SK-N-SH treated with all-trans-retinoic acid at 6 μM for 48 hours (cell line): ENCODE measurements around the gene NUP210.

Experiments
- ARNTL ChIP-seq: fragments of 450-650 bp; formaldehyde crosslinking; IDR thresholded peaks from 2 replicates; pipeline ENCODE4 v1.5.0; 2020; ENCODE audit warnings: low read depth, mild to moderate bottlenecking, moderate library complexity, borderline replicate concordance
- ESRRG ChIP-seq: fragments of 250-450 bp; sonication (Bioruptor Pico); IDR thresholded peaks from 2 replicates; pipeline ENCODE4 v1.6.1; 2021; ENCODE audit warnings: mild to moderate bottlenecking
- GLIS3 ChIP-seq: fragments of 250-450 bp; sonication (Bioruptor Pico); IDR thresholded peaks from 2 replicates; pipeline ENCODE4 v1.5.0; 2020; ENCODE audit warnings: mild to moderate bottlenecking, moderate library complexity
- ISL1 ChIP-seq: fragments of 250-450 bp; sonication (Bioruptor Pico); IDR thresholded peaks from 2 replicates; pipeline ENCODE4 v2.1.2; 2022; ENCODE audit warnings: mild to moderate bottlenecking, moderate library complexity
- OSR1 ChIP-seq: fragments of 250-450 bp; sonication (Bioruptor Pico); IDR thresholded peaks from 2 replicates; pipeline ENCODE4 v1.8.0; 2022; ENCODE audit warnings: moderate library complexity, mild to moderate bottlenecking, inconsistent platforms
- RARB ChIP-seq: fragments of 250-450 bp; sonication (Bioruptor Pico); IDR thresholded peaks from 2 replicates; pipeline ENCODE4 v1.8.0; 2021; ENCODE audit warnings: mild to moderate bottlenecking, moderate library complexity
- ZFP3 ChIP-seq: fragments of 250-450 bp; sonication (Bioruptor Pico); IDR thresholded peaks from 2 replicates; pipeline ENCODE4 v1.5.0; 2020; ENCODE audit warnings: mild to moderate bottlenecking, moderate library complexity
- ZFP30 ChIP-seq: fragments of 450-650 bp; formaldehyde crosslinking; IDR thresholded peaks from 2 replicates; pipeline ENCODE4 v1.5.0; 2022; ENCODE audit warnings: mild to moderate bottlenecking, moderate library complexity
- ZNF70 ChIP-seq: fragments of 450-650 bp; formaldehyde crosslinking; IDR thresholded peaks from 2 replicates; pipeline ENCODE4 v1.5.0; 2020; ENCODE audit warnings: mild to moderate bottlenecking, moderate library complexity
- TF ChIP-seq, protein P1 (sequence below): fragments of 250-450 bp; sonication (Bioruptor Pico); IDR thresholded peaks from 2 replicates; pipeline ENCODE4 v1.8.0; 2020; ENCODE audit warnings: mild to moderate bottlenecking, moderate library complexity, borderline replicate concordance
- TF ChIP-seq, protein P2 (sequence below): fragments of 250-450 bp; sonication (Bioruptor Pico); IDR thresholded peaks from 2 replicates; pipeline ENCODE4 v1.5.0; 2020; ENCODE audit warnings: mild to moderate bottlenecking, moderate library complexity
- TF ChIP-seq, protein P3 (sequence below): fragments of 250-450 bp; sonication (Bioruptor Pico); IDR thresholded peaks from 2 replicates; pipeline ENCODE4 v1.5.1; 2021; ENCODE audit warnings: mild to moderate bottlenecking, moderate library complexity
- TF ChIP-seq, protein P4 (sequence below): fragments of 250-450 bp; sonication (Bioruptor Pico); IDR thresholded peaks from 2 replicates; pipeline ENCODE4 v1.5.1; 2020; ENCODE audit warnings: low read depth, mild to moderate bottlenecking, moderate library complexity

DNA sequence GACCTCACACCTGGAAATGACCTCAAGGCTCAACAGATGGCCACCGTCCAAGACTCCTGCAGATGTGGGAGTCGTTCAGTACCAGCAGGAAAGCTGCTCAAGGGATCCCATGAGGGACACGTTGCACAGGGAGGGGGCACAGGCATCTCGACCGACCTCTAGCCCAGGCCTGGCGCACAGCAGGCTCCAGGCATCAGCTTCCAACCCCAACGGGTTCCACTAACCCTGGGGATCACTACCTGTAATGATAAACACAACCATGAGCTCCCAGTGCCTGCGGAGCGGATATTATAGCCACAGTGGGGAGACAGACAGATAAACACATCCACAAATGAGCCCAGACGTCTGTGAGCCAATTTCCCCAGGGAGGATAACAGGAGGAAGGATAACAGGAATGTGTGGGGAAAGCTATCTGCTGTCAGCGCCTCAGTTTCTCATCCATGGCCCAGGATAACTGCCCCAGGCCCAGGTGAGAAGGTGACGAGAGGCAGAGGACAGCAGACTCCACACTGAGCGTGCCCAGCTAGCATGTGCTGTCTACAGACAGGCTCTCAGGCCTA, 19.9 kb downstream of the NUP210 start:
- TF ChIP-seq GLIS3 (CRISPR knock-in tag), result no peak
- TF ChIP-seq ESRRG (CRISPR knock-in tag), result no peak
- no peak for TF ChIP-seq RARB (CRISPR knock-in tag)
- TF ChIP-seq, protein P1, sequence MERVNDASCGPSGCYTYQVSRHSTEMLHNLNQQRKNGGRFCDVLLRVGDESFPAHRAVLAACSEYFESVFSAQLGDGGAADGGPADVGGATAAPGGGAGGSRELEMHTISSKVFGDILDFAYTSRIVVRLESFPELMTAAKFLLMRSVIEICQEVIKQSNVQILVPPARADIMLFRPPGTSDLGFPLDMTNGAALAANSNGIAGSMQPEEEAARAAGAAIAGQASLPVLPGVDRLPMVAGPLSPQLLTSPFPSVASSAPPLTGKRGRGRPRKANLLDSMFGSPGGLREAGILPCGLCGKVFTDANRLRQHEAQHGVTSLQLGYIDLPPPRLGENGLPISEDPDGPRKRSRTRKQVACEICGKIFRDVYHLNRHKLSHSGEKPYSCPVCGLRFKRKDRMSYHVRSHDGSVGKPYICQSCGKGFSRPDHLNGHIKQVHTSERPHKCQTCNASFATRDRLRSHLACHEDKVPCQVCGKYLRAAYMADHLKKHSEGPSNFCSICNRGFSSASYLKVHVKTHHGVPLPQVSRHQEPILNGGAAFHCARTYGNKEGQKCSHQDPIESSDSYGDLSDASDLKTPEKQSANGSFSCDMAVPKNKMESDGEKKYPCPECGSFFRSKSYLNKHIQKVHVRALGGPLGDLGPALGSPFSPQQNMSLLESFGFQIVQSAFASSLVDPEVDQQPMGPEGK (CRISPR knock-in tag), result no peak
- no peak for TF ChIP-seq OSR1 (CRISPR knock-in tag)
- TF ChIP-seq, protein P2, sequence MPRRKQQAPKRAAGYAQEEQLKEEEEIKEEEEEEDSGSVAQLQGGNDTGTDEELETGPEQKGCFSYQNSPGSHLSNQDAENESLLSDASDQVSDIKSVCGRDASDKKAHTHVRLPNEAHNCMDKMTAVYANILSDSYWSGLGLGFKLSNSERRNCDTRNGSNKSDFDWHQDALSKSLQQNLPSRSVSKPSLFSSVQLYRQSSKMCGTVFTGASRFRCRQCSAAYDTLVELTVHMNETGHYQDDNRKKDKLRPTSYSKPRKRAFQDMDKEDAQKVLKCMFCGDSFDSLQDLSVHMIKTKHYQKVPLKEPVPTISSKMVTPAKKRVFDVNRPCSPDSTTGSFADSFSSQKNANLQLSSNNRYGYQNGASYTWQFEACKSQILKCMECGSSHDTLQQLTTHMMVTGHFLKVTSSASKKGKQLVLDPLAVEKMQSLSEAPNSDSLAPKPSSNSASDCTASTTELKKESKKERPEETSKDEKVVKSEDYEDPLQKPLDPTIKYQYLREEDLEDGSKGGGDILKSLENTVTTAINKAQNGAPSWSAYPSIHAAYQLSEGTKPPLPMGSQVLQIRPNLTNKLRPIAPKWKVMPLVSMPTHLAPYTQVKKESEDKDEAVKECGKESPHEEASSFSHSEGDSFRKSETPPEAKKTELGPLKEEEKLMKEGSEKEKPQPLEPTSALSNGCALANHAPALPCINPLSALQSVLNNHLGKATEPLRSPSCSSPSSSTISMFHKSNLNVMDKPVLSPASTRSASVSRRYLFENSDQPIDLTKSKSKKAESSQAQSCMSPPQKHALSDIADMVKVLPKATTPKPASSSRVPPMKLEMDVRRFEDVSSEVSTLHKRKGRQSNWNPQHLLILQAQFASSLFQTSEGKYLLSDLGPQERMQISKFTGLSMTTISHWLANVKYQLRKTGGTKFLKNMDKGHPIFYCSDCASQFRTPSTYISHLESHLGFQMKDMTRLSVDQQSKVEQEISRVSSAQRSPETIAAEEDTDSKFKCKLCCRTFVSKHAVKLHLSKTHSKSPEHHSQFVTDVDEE (CRISPR knock-in tag), result no peak
- TF ChIP-seq ARNTL, result no peak
- no peak for TF ChIP-seq ZNF70 (CRISPR knock-in tag)
- TF ChIP-seq, protein P3, sequence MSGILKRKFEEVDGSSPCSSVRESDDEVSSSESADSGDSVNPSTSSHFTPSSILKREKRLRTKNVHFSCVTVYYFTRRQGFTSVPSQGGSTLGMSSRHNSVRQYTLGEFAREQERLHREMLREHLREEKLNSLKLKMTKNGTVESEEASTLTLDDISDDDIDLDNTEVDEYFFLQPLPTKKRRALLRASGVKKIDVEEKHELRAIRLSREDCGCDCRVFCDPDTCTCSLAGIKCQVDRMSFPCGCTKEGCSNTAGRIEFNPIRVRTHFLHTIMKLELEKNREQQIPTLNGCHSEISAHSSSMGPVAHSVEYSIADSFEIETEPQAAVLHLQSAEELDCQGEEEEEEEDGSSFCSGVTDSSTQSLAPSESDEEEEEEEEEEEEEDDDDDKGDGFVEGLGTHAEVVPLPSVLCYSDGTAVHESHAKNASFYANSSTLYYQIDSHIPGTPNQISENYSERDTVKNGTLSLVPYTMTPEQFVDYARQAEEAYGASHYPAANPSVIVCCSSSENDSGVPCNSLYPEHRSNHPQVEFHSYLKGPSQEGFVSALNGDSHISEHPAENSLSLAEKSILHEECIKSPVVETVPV (CRISPR knock-in tag), result no peak
- no peak for TF ChIP-seq ZFP30 (CRISPR knock-in tag)
- TF ChIP-seq, protein P4, sequence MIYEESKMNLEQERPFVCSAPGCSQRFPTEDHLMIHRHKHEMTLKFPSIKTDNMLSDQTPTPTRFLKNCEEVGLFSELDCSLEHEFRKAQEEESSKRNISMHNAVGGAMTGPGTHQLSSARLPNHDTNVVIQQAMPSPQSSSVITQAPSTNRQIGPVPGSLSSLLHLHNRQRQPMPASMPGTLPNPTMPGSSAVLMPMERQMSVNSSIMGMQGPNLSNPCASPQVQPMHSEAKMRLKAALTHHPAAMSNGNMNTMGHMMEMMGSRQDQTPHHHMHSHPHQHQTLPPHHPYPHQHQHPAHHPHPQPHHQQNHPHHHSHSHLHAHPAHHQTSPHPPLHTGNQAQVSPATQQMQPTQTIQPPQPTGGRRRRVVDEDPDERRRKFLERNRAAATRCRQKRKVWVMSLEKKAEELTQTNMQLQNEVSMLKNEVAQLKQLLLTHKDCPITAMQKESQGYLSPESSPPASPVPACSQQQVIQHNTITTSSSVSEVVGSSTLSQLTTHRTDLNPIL (CRISPR knock-in tag), result no peak
- TF ChIP-seq ISL1 (CRISPR knock-in tag), result no peak
- TF ChIP-seq ZFP3 (CRISPR knock-in tag), result no peak
